GM12891 (cell line): Measurements from ENCODE around the gene FHIP1B.

Experiments used
- PAX5 ChIP-seq: IDR thresholded peaks from 2 replicates; pipeline ENCODE4 v1.6.1; 2011; ENCODE audit warnings: low read length, moderate library complexity, mild to moderate bottlenecking; ENCODE audit not compliant: insufficient read depth, severe bottlenecking
- POLR2A ChIP-seq: IDR thresholded peaks from 2 replicates; pipeline ENCODE4 v1.6.1; 2011; ENCODE audit warnings: low read depth, low read length, control low read depth
- POLR2AphosphoS5 ChIP-seq: IDR thresholded peaks from 2 replicates; pipeline ENCODE4 v1.6.1; 2011; ENCODE audit warnings: low read depth, low read length, control low read depth
- SPI1 ChIP-seq: IDR thresholded peaks from 2 replicates; pipeline ENCODE4 v1.6.1; 2011; ENCODE audit warnings: low read depth, low read length, control low read depth
- TAF1 ChIP-seq: IDR thresholded peaks from 2 replicates; pipeline ENCODE4 v1.6.1; 2011; ENCODE audit warnings: low read depth, low read length, control low read depth

GRCh38 chr11:6234387-6235107, at the start of gene FHIP1B:
- TF ChIP-seq POLR2A (peak; percentile 67; the same call in 1 of the 2 replicates), POLR2AphosphoS5 (no peak), TAF1 (peak; percentile 67; the same call in 1 of the 2 replicates), SPI1 (no peak), PAX5 (no peak)
